Measurements from ENCODE around the gene ITGAX. TPM values are rescaled to one million over a fixed set of nuclear protein-coding genes. Genes with fewer than 3 reads are reported as not detected.
A peak's percentile ranks its signal among the peaks of the same experiment; 100 is the strongest.
"Not testable (repeated sequence)": the region's sequence is repeated elsewhere in the genome, so short reads cannot be mapped to it uniquely, and the experiment has no call there.

ITGAX gene
- total RNA-seq (ENCODE audit: low replicate concordance) = not detected in 2 replicates

- no peak within 1 kb of the TSS for H3K4me3 ChIP-seq (ENCODE audit: low read depth, low read length)
- no peak for TF ChIP-seq CTCF (IDR thresholded peaks at IDR 0.05; ENCODE audit: insufficient read depth, low read length)
- DNase-seq (ENCODE audit: low read depth) = peak; percentile 4
These were observed at the start of gene ITGAX for GRCh38 chr16:31354394-31355291. TSS of gene ITGAX (plus strand) at chr16:31355176. CDS start at chr16:31355255, 79 bp downstream.

GRCh38 chr16:31305219-31305618 is 49.8 kb upstream of the ITGAX start:
- DNase-seq (ENCODE audit: low read depth) = no peak
- no peak overlapping the region for H3K4me3 ChIP-seq (ENCODE audit: low read depth, low read length)
- TF ChIP-seq CTCF (IDR thresholded peaks at IDR 0.05; ENCODE audit: insufficient read depth, low read length) = no peak

- DNase-seq (ENCODE audit: low read depth); H3K4me3 ChIP-seq (ENCODE audit: low read depth, low read length): not testable (repeated sequence)
These were observed 46.6 kb upstream of the ITGAX start for GRCh38 chr16:31308381-31308780.

- TF ChIP-seq CTCF (IDR thresholded peaks at IDR 0.05; ENCODE audit: insufficient read depth, low read length) = no peak
- no peak overlapping the region for H3K4me3 ChIP-seq (ENCODE audit: low read depth, low read length)
- no peak for DNase-seq (ENCODE audit: low read depth)
These were observed 32.5 kb upstream of the ITGAX start for GRCh38 chr16:31322500-31322899.

- no peak for TF ChIP-seq CTCF (IDR thresholded peaks at IDR 0.05; ENCODE audit: insufficient read depth, low read length)
- H3K4me3 ChIP-seq (ENCODE audit: low read depth, low read length) = no peak overlapping the region
- DNase-seq (ENCODE audit: low read depth) = no peak
These were observed 30.9 kb upstream of the ITGAX start for GRCh38 chr16:31323959-31324629.

- no peak overlapping the region for H3K4me3 ChIP-seq (ENCODE audit: low read depth, low read length)
- DNase-seq (ENCODE audit: low read depth) = no peak
- TF ChIP-seq CTCF (IDR thresholded peaks at IDR 0.05; ENCODE audit: insufficient read depth, low read length) = no peak
These were observed 29.8 kb upstream of the ITGAX start for GRCh38 chr16:31325171-31325570.

GRCh38 chr16:31327646-31328225 is 27.2 kb upstream of the ITGAX start:
- H3K4me3 ChIP-seq (ENCODE audit: low read depth, low read length) = no peak overlapping the region
- TF ChIP-seq CTCF (IDR thresholded peaks at IDR 0.05; ENCODE audit: insufficient read depth, low read length) = no peak

More at GRCh38 chr16:31327646-31328225, 27.2 kb upstream of the ITGAX start:
- no peak for DNase-seq (ENCODE audit: low read depth)

All from fibroblast of the aortic adventitia (primary cell).